ENCODE results near the gene BLMH. TPM values are rescaled to one million over a fixed set of nuclear protein-coding genes. Genes with fewer than 3 reads are reported as not detected.

Gene BLMH
- total RNA-seq (30.9 TPM), polyA plus RNA-seq (ENCODE audit: insufficient read depth in 1 of 8, insufficient read length in 8 of 8, low replicate concordance in 1 of 8) (10 to 100 TPM; 39.3 to 55.1 (median 42.9) TPM)
- long read RNA-seq, donor 1, partial matches to known transcripts, result 0 of 7 reads
- long read RNA-seq, donor 1, other reads (novel, unspliced or antisense), result 0 of 7 reads
- long read RNA-seq, donor 2, partial matches to known transcripts, result 0 of 3 reads
- long read RNA-seq, donor 2, other reads (novel, unspliced or antisense), result 0 of 3 reads
- long read RNA-seq, donor 3, transcript BLMH-201 (12 exons, 2,365 nt), result major isoform, 6 of 8 reads
- long read RNA-seq, donor 3, partial matches to known transcripts, result 0 of 8 reads
- long read RNA-seq, donor 3, other reads (novel, unspliced or antisense), result 0 of 8 reads
- long read RNA-seq, donor 4, transcript BLMH-206 (1 exons, 2,079 nt), result major isoform, 9 of 14 reads
- long read RNA-seq, donor 4, partial matches to known transcripts, result 0 of 14 reads
- long read RNA-seq, donor 4, other reads (novel, unspliced or antisense), result 0 of 14 reads
- long read RNA-seq, donor 5, transcript BLMH-206 (1 exons, 2,079 nt), result major isoform, 21 of 43 reads
- long read RNA-seq, donor 5, transcript BLMH-201 (12 exons, 2,365 nt), result minor isoform, 17 of 43 reads
- long read RNA-seq, donor 5, partial matches to known transcripts, result 5 of 43 reads
- long read RNA-seq, donor 5, other reads (novel, unspliced or antisense), result 0 of 43 reads
- long read RNA-seq, donor 6, transcript BLMH-206 (1 exons, 2,079 nt), result major isoform, 22 of 38 reads
- long read RNA-seq, donor 6, transcript BLMH-201 (12 exons, 2,365 nt), result minor isoform, 11 of 38 reads
- long read RNA-seq, donor 6, partial matches to known transcripts, result 5 of 38 reads
- long read RNA-seq, donor 6, other reads (novel, unspliced or antisense), result 0 of 38 reads
- long read RNA-seq, donor 7, transcript BLMH-206 (1 exons, 2,079 nt), result major isoform, 31 of 43 reads
- long read RNA-seq, donor 7, transcript BLMH-201 (12 exons, 2,365 nt), result minor isoform, 12 of 43 reads
- long read RNA-seq, donor 7, partial matches to known transcripts, result 0 of 43 reads
- long read RNA-seq, donor 7, other reads (novel, unspliced or antisense), result 0 of 43 reads
- long read RNA-seq, donor 8, transcript BLMH-206 (1 exons, 2,079 nt), result major isoform, 21 of 29 reads
- long read RNA-seq, donor 8, transcript BLMH-201 (12 exons, 2,365 nt), result minor isoform, 8 of 29 reads
- long read RNA-seq, donor 8, partial matches to known transcripts, result 0 of 29 reads
- long read RNA-seq, donor 8, other reads (novel, unspliced or antisense), result 0 of 29 reads
- long read RNA-seq, donor 9, transcript BLMH-206 (1 exons, 2,079 nt), result major isoform, 24 of 30 reads
- long read RNA-seq, donor 9, transcript BLMH-201 (12 exons, 2,365 nt), result minor isoform, 5 of 30 reads
- long read RNA-seq, donor 9, partial matches to known transcripts, result 0 of 30 reads
- long read RNA-seq, donor 9, other reads (novel, unspliced or antisense), result 0 of 30 reads
- long read RNA-seq, donor 10, transcript BLMH-206 (1 exons, 2,079 nt), result major isoform, 28 of 36 reads
- long read RNA-seq, donor 10, transcript BLMH-201 (12 exons, 2,365 nt), result minor isoform, 7 of 36 reads
- long read RNA-seq, donor 10, partial matches to known transcripts, result 0 of 36 reads
- long read RNA-seq, donor 10, other reads (novel, unspliced or antisense), result 0 of 36 reads
- long read RNA-seq, donor 11, transcript BLMH-206 (1 exons, 2,079 nt), result major isoform, 22 of 30 reads
- long read RNA-seq, donor 11, partial matches to known transcripts, result 5 of 30 reads
- long read RNA-seq, donor 11, other reads (novel, unspliced or antisense), result 0 of 30 reads

DNA sequence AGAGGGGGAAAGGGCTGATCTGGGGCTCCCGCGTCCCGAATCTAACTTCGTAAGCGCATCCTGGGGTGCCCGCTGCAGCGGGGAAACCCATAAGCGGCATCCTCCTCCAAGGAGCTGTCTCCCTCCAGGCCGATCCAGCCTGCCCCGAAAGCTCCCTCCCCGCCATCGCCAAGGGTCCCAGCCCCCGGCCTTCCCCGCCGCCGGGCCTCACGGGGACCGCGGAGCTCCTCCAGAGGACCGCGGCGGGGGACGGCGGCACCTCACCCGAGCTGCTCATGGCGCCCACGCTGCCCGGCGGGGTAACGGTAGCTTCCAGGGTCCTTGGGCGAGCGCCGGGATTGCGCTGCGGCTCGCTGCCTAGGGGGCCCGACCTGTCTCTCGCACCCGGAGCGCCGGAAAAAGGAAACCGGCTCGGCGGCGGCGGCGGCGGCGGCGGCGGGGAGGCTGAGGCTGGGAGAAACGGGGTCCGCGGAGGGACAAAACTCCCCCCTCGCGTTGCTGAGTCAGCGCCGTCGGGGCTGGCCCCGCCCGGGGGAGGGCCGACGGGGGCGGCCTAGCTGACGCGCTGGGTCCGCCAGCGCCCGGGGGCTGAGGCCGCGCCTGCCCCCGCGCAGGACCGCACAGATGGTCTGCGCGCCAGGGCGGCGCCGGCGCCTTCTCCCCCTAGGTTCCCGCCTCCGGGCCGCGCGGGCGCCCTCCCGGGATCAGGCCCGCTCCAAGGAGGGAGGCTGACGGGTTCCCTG lies at the start of gene BLMH:
Gene BLMH, minus strand, starts transcription at position 402 of the 743 bp plus-strand sequence. Its CDS starts 125 bp downstream, at position 277.
- Histone ChIP-seq H3K9me3 (replicated peaks; ENCODE audit: control insufficient read depth, low read depth, low read length) (no peaks in the 10 kb centered on the region), H3K27me3 (ENCODE audit: control insufficient read depth, insufficient read depth, low read length) (no peaks in the 10 kb centered on the region), H3K4me3 (ENCODE audit: low read length) (peak within 1 kb of the TSS; percentile 96), H3K27ac (ENCODE audit: low read length) (peak within 1 kb of the TSS; percentile 85), H3K4me1 (ENCODE audit: control insufficient read depth, insufficient read depth, low read length) (peaks cover 10% of the 10 kb centered on the region), H3K36me3 (ENCODE audit: control insufficient read depth, insufficient read depth, low read length) (peaks cover 13% of the 10 kb centered on the region)
- WGBS (ENCODE audit: insufficient coverage), result 0% methylated on average over 85 of the region's 89 CpGs
- DNase-seq, result peak; percentile 94

DNA sequence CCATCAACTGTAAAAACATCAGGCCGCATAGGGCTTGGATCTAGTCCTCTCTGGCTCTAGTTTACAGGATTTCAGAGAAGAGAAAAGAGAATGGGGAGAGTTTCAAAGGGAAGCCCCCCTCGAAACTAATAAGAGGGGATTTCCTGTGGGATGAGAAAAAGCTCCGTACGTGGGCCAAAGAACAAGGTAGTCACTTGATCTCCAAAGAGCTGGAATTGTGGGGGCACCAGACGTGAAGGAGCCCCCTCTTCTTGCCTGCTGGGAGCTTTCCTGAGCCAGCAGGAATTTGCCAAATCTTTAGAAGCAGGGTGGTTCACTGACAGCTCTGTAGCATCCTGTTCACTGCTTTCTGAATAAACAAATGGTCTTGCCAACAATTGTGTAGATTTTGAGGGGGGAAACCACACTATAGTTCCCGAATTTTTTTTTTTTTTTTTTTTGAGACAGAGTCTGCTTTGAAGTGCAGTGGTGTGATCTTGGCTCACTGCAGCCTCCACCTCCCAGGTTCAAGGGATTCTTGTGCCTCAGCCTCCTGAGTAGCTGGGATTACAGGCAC lies 49.1 kb upstream of the BLMH start:
- peaks cover 3% of the 10 kb centered on the region for H3K4me1 ChIP-seq (ENCODE audit: control insufficient read depth, insufficient read depth, low read length)
- DNase-seq, result peak; percentile 23
- 25% methylated on average over 3 of the region's 6 CpGs for WGBS (ENCODE audit: insufficient coverage)

GRCh38 chr17:30339086-30339485 lies 47.3 kb upstream of the BLMH start:
- no peaks in the 10 kb centered on the region for H3K27me3 ChIP-seq (ENCODE audit: control insufficient read depth, insufficient read depth, low read length)
- H3K36me3 ChIP-seq (ENCODE audit: control insufficient read depth, insufficient read depth, low read length), result no peaks in the 10 kb centered on the region
- no peaks in the 10 kb centered on the region for H3K9me3 ChIP-seq (replicated peaks; ENCODE audit: control insufficient read depth, low read depth, low read length)
- H3K4me1 ChIP-seq (ENCODE audit: control insufficient read depth, insufficient read depth, low read length), result peaks cover 3% of the 10 kb centered on the region
- H3K27ac ChIP-seq (ENCODE audit: low read length), result no peak overlapping the region
- no CpG with 5 or more reads among the region's 2 CpGs for whole genome bisulfite sequencing (ENCODE audit: insufficient coverage)
- DNase-seq, result no peak
- H3K4me3 ChIP-seq (ENCODE audit: low read length), result no peak overlapping the region

More for the DNA sequence above, 49.1 kb upstream of the BLMH start:
- Histone ChIP-seq H3K36me3 (ENCODE audit: control insufficient read depth, insufficient read depth, low read length) (no peaks in the 10 kb centered on the region), H3K27ac (ENCODE audit: low read length) (peak overlapping the region; percentile 52), H3K27me3 (ENCODE audit: control insufficient read depth, insufficient read depth, low read length) (no peaks in the 10 kb centered on the region), H3K9me3 (replicated peaks; ENCODE audit: control insufficient read depth, low read depth, low read length) (no peaks in the 10 kb centered on the region), H3K4me3 (ENCODE audit: low read length) (no peak overlapping the region)

- H3K36me3 ChIP-seq (ENCODE audit: control insufficient read depth, insufficient read depth, low read length), result no peaks in the 10 kb centered on the region
- H3K4me1 ChIP-seq (ENCODE audit: control insufficient read depth, insufficient read depth, low read length), result peaks cover 3% of the 10 kb centered on the region
- no peak for DNase-seq
- H3K27ac ChIP-seq (ENCODE audit: low read length), result no peak overlapping the region
- no peaks in the 10 kb centered on the region for H3K9me3 ChIP-seq (replicated peaks; ENCODE audit: control insufficient read depth, low read depth, low read length)
- no peaks in the 10 kb centered on the region for H3K27me3 ChIP-seq (ENCODE audit: control insufficient read depth, insufficient read depth, low read length)
- 80% methylated on average over 1 of the region's 1 CpG for WGBS (ENCODE audit: insufficient coverage)
- H3K4me3 ChIP-seq (ENCODE audit: low read length), result no peak overlapping the region
These were observed 45.8 kb upstream of the BLMH start for GRCh38 chr17:30337393-30337999.

DNA sequence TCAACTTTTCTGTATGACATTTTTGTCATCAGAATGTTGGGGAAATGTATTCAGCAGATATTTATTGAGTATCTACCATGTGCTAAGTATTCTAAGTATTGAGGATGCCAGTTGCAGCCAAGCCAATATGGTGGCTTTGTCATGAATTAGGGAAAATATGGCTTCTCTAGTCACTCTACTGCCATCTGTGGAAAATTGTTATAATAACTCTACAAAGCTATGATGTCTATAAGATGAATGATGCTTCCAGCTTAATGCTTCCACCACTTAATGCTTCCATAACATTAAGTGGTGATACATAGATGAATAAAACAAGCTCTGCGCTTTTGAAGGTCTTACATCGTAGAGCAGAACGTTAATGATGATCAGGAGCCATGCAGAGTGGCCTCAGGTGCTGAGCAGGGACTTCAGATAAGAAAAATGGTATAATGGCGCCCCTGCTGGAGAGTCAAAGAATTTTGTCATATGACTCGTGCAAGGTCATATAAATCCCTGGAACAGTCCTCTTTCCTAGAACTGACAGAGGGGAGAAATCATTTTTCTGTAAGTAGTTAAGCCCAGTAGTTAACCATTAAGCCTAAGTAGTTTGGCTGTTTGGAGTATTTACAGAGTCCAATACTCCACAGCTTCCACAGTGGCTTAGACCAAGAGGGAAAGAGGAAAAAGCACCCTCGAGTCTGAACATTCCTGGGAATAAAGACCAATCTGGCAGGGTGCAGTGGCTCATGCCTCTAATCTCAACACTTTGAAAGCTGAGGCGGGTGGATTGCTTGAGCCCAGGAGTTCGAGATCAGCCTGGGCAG lies 44.8 kb upstream of the BLMH start:
- H3K9me3 ChIP-seq (replicated peaks; ENCODE audit: control insufficient read depth, low read depth, low read length), result no peaks in the 10 kb centered on the region
- no peak for DNase-seq
- 34% methylated on average over 3 of the region's 8 CpGs for WGBS (ENCODE audit: insufficient coverage)
- no peak overlapping the region for H3K27ac ChIP-seq (ENCODE audit: low read length)
- no peaks in the 10 kb centered on the region for H3K27me3 ChIP-seq (ENCODE audit: control insufficient read depth, insufficient read depth, low read length)
- H3K4me1 ChIP-seq (ENCODE audit: control insufficient read depth, insufficient read depth, low read length), result peaks cover 3% of the 10 kb centered on the region
- H3K36me3 ChIP-seq (ENCODE audit: control insufficient read depth, insufficient read depth, low read length), result no peaks in the 10 kb centered on the region
- no peak overlapping the region for H3K4me3 ChIP-seq (ENCODE audit: low read length)

GRCh38 chr17:30334421-30334820 lies 42.7 kb upstream of the BLMH start:
- DNase-seq, result no peak
- no peaks in the 10 kb centered on the region for H3K9me3 ChIP-seq (replicated peaks; ENCODE audit: control insufficient read depth, low read depth, low read length)
- H3K27me3 ChIP-seq (ENCODE audit: control insufficient read depth, insufficient read depth, low read length), result no peaks in the 10 kb centered on the region
- H3K4me3 ChIP-seq (ENCODE audit: low read length), result no peak overlapping the region
- no peaks in the 10 kb centered on the region for H3K36me3 ChIP-seq (ENCODE audit: control insufficient read depth, insufficient read depth, low read length)
- no CpG with 5 or more reads among the region's 4 CpGs for WGBS (ENCODE audit: insufficient coverage)
- no peak overlapping the region for H3K27ac ChIP-seq (ENCODE audit: low read length)
- H3K4me1 ChIP-seq (ENCODE audit: control insufficient read depth, insufficient read depth, low read length), result no peaks in the 10 kb centered on the region

DNA sequence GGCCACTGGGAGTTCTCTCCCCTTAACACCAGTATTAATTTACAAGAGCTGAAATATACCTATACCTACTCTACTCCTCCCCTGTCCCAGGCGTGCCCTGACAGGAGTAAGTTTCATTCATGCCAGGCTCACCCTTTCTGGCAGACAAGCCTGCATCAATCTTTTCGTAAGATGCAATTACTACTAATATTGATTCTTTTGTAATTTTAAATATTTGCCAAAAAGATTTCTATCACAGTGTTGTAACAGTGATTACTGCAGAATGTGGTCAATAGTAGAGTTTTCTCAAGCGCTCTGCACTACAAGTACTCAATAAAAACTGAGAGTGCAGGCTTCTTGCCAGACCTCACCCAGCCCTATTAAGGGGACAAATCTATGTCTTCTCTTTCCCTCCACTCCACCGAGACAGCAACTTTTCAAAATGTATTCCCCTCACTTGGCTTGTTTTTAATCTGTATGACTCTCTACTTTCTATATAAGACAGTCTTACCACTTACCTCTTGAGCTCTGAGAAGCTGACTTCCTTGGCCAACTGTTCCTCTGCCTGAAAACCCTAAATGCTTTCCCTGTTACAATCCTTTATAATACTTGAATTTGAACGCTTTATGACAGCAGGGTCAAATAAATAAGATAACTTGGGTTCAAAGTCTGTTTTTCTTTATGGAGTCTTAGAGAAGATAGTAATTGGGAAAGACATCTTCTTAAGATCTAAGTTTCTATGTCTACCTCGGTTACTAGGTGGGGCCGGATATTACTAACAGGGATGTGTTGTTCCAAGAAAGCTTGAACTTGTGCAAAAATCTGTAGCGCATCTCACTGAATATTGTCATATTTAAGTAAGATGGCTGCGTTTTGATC lies 42.0 kb upstream of the BLMH start, which contains the start of gene TMIGD1:
Gene TMIGD1, minus strand, starts transcription at position 555 of the 858 bp plus-strand sequence. CDS start 1,924 bp downstream, outside the sequence.
- H3K4me3 ChIP-seq (ENCODE audit: low read length), result no peak within 1 kb of the TSS
- no peak for DNase-seq
- 82% methylated on average over 3 of the region's 9 CpGs for WGBS (ENCODE audit: insufficient coverage)

More for the DNA sequence above, 42.0 kb upstream of the BLMH start, which contains the start of gene TMIGD1:
- no peak within 1 kb of the TSS for H3K27ac ChIP-seq (ENCODE audit: low read length)
- H3K27me3 ChIP-seq (ENCODE audit: control insufficient read depth, insufficient read depth, low read length), result no peaks in the 10 kb centered on the region
- no peaks in the 10 kb centered on the region for H3K36me3 ChIP-seq (ENCODE audit: control insufficient read depth, insufficient read depth, low read length)
- H3K4me1 ChIP-seq (ENCODE audit: control insufficient read depth, insufficient read depth, low read length), result no peaks in the 10 kb centered on the region
- H3K9me3 ChIP-seq (replicated peaks; ENCODE audit: control insufficient read depth, low read depth, low read length), result no peaks in the 10 kb centered on the region
